Measurements from ENCODE around the gene CYRIA. TPM values are rescaled to one million over a fixed set of nuclear protein-coding genes. Genes with fewer than 3 reads are reported as not detected.
A peak's percentile ranks its signal among the peaks of the same experiment; 100 is the strongest.

The CYRIA gene
- total RNA-seq, 2 donors from 2014 or later = 1.7 to 2.8 TPM

- H3K4me3 ChIP-seq = no peak overlapping the region
- H3K27me3 ChIP-seq = no peaks in the 10 kb centered on the region
- H3K9me3 ChIP-seq = no peaks in the 10 kb centered on the region
- H3K4me1 ChIP-seq = peaks cover 0 to 35% of the 10 kb centered on the region in 2 donors
- peaks cover 4% of the 10 kb centered on the region for H3K36me3 ChIP-seq
- no peak for DNase-seq (ENCODE audit: low spot score)
- peak overlapping the region; percentile 38 to 70 for H3K27ac ChIP-seq
- TF ChIP-seq CTCF (IDR thresholded peaks at IDR 0.05) = peak in 1 of 2 donors; percentile 15
Measured at GRCh38 chr2:16625201-16625729, 40.4 kb downstream of the CYRIA start.

GRCh38 chr2:16624436-16624780 lies 41.2 kb downstream of the CYRIA start:
- Histone ChIP-seq H3K9me3 (no peaks in the 10 kb centered on the region), H3K27ac (peak overlapping the region; percentile 15 to 70), H3K36me3 (peaks cover 4% of the 10 kb centered on the region), H3K4me1 (peaks cover 0 to 35% of the 10 kb centered on the region in 2 donors), H3K4me3 (no peak overlapping the region), H3K27me3 (no peaks in the 10 kb centered on the region)
- no peak for DNase-seq (ENCODE audit: low spot score)
- no peak for TF ChIP-seq CTCF (IDR thresholded peaks at IDR 0.05)

- no peaks in the 10 kb centered on the region for H3K9me3 ChIP-seq
- no peak overlapping the region for H3K4me3 ChIP-seq
- H3K27me3 ChIP-seq = no peaks in the 10 kb centered on the region
- H3K27ac ChIP-seq = peak overlapping the region in 1 of 2 donors; percentile 15
- peaks cover 0 to 35% of the 10 kb centered on the region in 2 donors for H3K4me1 ChIP-seq
- no peak for DNase-seq (ENCODE audit: low spot score)
- TF ChIP-seq CTCF (IDR thresholded peaks at IDR 0.05) = no peak
- peaks cover 4% of the 10 kb centered on the region for H3K36me3 ChIP-seq
Measured at GRCh38 chr2:16623564-16624435, 41.8 kb downstream of the CYRIA start.

GRCh38 chr2:16623031-16623430 lies 42.6 kb downstream of the CYRIA start:
- Histone ChIP-seq H3K4me1 (peaks cover 0 to 37% of the 10 kb centered on the region in 2 donors), H3K27me3 (no peaks in the 10 kb centered on the region), H3K36me3 (peaks cover 4% of the 10 kb centered on the region), H3K27ac (no peak overlapping the region), H3K4me3 (no peak overlapping the region), H3K9me3 (no peaks in the 10 kb centered on the region)
- no peak for DNase-seq (ENCODE audit: low spot score)
- no peak for TF ChIP-seq CTCF (IDR thresholded peaks at IDR 0.05)

GRCh38 chr2:16622399-16622968 lies 43.1 kb downstream of the CYRIA start:
- H3K4me1 ChIP-seq = peaks cover 0 to 40% of the 10 kb centered on the region in 2 donors
- no peaks in the 10 kb centered on the region for H3K27me3 ChIP-seq
- no peak overlapping the region for H3K4me3 ChIP-seq
- H3K36me3 ChIP-seq = peaks cover 4% of the 10 kb centered on the region
- H3K9me3 ChIP-seq = no peaks in the 10 kb centered on the region
- H3K27ac ChIP-seq = peak overlapping the region in 1 of 2 donors; percentile 16
- no peak for TF ChIP-seq CTCF (IDR thresholded peaks at IDR 0.05)
- DNase-seq (ENCODE audit: low spot score) = no peak
